ENCODE measurements around the gene WNT8A.
"Not testable (repeated sequence)": the region's sequence is repeated elsewhere in the genome, so short reads cannot be mapped to it uniquely, and the experiment has no call there.

DNA sequence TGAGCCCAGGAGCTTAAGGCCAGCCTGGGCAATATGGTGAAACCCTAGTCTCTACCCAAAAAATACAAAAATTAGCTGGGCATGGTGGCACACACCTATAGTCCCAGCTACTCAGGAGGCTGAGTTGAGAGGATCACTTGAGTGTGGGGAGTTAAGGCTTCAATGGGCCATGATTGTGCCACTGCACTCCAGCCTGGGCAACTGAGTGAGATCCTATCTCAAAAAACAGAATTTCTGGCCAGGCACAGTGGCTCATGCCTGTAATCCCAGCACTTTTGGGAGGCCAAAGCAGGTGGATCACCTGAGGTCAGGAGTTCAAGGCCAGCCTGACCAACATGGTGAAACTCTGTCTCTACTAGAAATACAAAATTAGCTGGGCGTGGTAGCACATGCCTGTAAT is 31.1 kb upstream of the WNT8A start:
- TF ChIP-seq, protein P1, sequence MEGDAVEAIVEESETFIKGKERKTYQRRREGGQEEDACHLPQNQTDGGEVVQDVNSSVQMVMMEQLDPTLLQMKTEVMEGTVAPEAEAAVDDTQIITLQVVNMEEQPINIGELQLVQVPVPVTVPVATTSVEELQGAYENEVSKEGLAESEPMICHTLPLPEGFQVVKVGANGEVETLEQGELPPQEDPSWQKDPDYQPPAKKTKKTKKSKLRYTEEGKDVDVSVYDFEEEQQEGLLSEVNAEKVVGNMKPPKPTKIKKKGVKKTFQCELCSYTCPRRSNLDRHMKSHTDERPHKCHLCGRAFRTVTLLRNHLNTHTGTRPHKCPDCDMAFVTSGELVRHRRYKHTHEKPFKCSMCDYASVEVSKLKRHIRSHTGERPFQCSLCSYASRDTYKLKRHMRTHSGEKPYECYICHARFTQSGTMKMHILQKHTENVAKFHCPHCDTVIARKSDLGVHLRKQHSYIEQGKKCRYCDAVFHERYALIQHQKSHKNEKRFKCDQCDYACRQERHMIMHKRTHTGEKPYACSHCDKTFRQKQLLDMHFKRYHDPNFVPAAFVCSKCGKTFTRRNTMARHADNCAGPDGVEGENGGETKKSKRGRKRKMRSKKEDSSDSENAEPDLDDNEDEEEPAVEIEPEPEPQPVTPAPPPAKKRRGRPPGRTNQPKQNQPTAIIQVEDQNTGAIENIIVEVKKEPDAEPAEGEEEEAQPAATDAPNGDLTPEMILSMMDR (IDR thresholded peaks at IDR 0.05) = not testable (repeated sequence)
- TF ChIP-seq POLR2A (IDR thresholded peaks at IDR 0.05) = not testable (repeated sequence)
